Measurements from ENCODE around the gene CDCA4. TPM values are rescaled to one million over a fixed set of nuclear protein-coding genes. Genes with fewer than 3 reads are reported as not detected.

The CDCA4 gene
- total RNA-seq, 2 experiments from 2014 or later, result 17.7 to 18.8 TPM

- ATAC-seq (ENCODE audit: poor library complexity), result no peak
- ChIA-PET CTCF (no interaction called here), POLR2A (no interaction called here)
- intact Hi-C loops (cut with DNase I, micrococcal nuclease), result loop anchor here in 1 of 2 experiments (5.0 kb wide), 1 partner anchor 423 kb away; the partner anchor contains the start of gene TEDC1
- H3K4me1 Mint-ChIP-seq (ENCODE audit: low read depth), result peaks cover 59% of the 10 kb centered on the region
- H3K36me3 Mint-ChIP-seq (ENCODE audit: low read depth), result peaks cover 12% of the 10 kb centered on the region
- no peaks in the 10 kb centered on the region for H3K27me3 ChIP-seq (ENCODE audit: control insufficient read depth in 1 of 2, insufficient read depth in 2 of 2, low read length in 2 of 2)
- no peaks in the 10 kb centered on the region for H3K36me3 ChIP-seq (ENCODE audit: insufficient read depth, low read length)
- no peaks in the 10 kb centered on the region for H3K27me3 Mint-ChIP-seq
- peak overlapping the region; percentile 74 for H3K4me3 Mint-ChIP-seq
- H3K4me3 ChIP-seq (ENCODE audit: low read length), result no peak overlapping the region
- peaks cover 73% of the 10 kb centered on the region for H3K4me1 ChIP-seq (ENCODE audit: insufficient read depth, low read length)
- H3K9me3 ChIP-seq (ENCODE audit: control insufficient read depth in 1 of 2, insufficient read depth in 1 of 2, low read length in 2 of 2), result no peaks in the 10 kb centered on the region
- H3K27ac Mint-ChIP-seq, result peak overlapping the region; percentile 91
- TF ChIP-seq CTCF (IDR thresholded peaks at IDR 0.05), result no peak
- H3K9me3 Mint-ChIP-seq, result no peaks in the 10 kb centered on the region
- no peak overlapping the region for H3K27ac ChIP-seq (ENCODE audit: low read depth in 1 of 2, low read length in 2 of 2)
- peak in 1 of 14 experiments; percentile 23 for DNase-seq
Measured at GRCh38 chr14:105068818-105069217, 47.9 kb upstream of the CDCA4 start.

- no peaks in the 10 kb centered on the region for H3K27me3 ChIP-seq (ENCODE audit: control insufficient read depth in 1 of 2, insufficient read depth in 2 of 2, low read length in 2 of 2)
- no peak overlapping the region for H3K4me3 ChIP-seq (ENCODE audit: low read length)
- no peaks in the 10 kb centered on the region for H3K36me3 ChIP-seq (ENCODE audit: insufficient read depth, low read length)
- Mint-ChIP-seq H3K4me3 (no peak overlapping the region), H3K9me3 (no peaks in the 10 kb centered on the region), H3K27ac (peak overlapping the region; percentile 91), H3K4me1 (ENCODE audit: low read depth) (peaks cover 62% of the 10 kb centered on the region), H3K27me3 (no peaks in the 10 kb centered on the region), H3K36me3 (ENCODE audit: low read depth) (peaks cover 12% of the 10 kb centered on the region)
- no peaks in the 10 kb centered on the region for H3K9me3 ChIP-seq (ENCODE audit: control insufficient read depth in 1 of 2, insufficient read depth in 1 of 2, low read length in 2 of 2)
- peak in 1 of 14 experiments; percentile 29 for DNase-seq
- ChIA-PET POLR2A (interaction anchor here (0.8 to 4.1 kb wide), 3 partner anchors 19 to 233 kb away, joined by 3 to 40 read pairs (median 3); partner anchors contain the start of gene BRF1), CTCF (interaction anchor here (1.4 to 6.9 kb wide), 2 partner anchors 19 to 22 kb away, joined by 5 to 49 read pairs; no protein-coding TSS in a partner anchor)
- intact Hi-C loops (cut with DNase I, micrococcal nuclease), result loop anchor here in 1 of 2 experiments (5.0 kb wide), 1 partner anchor 424 kb away; the partner anchor contains the start of gene TEDC1
- H3K27ac ChIP-seq (ENCODE audit: low read depth in 1 of 2, low read length in 2 of 2), result peak overlapping the region; percentile 94 to 95
- peaks cover 78% of the 10 kb centered on the region for H3K4me1 ChIP-seq (ENCODE audit: insufficient read depth, low read length)
- TF ChIP-seq CTCF (IDR thresholded peaks at IDR 0.05), result no peak
- no peak for ATAC-seq (ENCODE audit: poor library complexity)
Measured at GRCh38 chr14:105067969-105068301, 47.1 kb upstream of the CDCA4 start.

DNA sequence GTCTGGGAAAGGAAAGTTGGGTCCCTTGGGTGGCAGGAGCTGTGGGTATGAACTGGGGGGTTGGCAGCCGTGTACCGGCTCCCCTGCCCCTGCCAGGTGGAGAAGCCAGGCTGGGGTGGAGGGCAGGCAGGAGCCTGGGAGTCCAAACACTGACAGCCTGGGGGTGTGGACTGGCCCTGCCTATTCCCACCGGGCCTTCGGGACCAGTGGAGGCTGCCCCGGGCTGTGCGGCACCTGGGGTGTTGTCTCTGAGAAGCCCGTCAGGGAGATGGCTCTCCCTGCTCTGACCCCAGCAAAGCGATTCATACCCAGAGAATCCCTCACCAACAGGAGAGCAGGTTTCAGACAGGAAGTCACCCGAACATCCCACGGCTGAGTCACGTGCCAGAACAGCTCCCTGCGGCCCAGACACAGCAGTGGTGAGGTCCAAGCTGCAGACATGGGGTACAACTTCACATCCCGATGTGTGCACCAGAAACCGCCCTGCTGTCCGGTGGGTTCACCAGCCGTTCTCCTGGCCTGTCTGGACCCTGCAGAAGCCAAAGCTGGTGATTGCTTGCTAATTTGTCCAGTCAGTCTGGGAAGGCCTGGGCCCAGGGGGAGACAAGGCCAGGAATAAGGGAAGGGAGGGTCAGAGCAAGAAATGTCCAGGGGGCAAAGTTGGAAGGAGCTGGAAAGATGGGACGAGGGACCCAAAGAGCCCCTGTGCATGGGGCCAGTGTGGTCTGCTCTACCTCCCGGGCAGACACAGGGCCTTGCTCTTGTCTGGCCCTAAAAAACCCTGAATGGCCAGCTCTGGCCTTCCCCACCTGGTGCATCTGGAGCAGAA, 46.5 kb upstream of the CDCA4 start:
- Mint-ChIP-seq H3K4me3 (peak overlapping the region; percentile 68), H3K9me3 (no peaks in the 10 kb centered on the region), H3K27me3 (no peaks in the 10 kb centered on the region), H3K27ac (peak overlapping the region; percentile 91), H3K4me1 (ENCODE audit: low read depth) (peaks cover 68% of the 10 kb centered on the region), H3K36me3 (ENCODE audit: low read depth) (peaks cover 12% of the 10 kb centered on the region)
- ATAC-seq (ENCODE audit: poor library complexity) (no peak), DNase-seq (peak in 11 of 14 experiments; percentile 43 to 80 (median 63))
- TF ChIP-seq CTCF (IDR thresholded peaks at IDR 0.05), result no peak
- CTCF ChIA-PET, result interaction anchor here (1.4 to 6.9 kb wide), 2 partner anchors 20 to 23 kb away, joined by 5 to 49 read pairs; no protein-coding TSS in a partner anchor
- Histone ChIP-seq H3K9me3 (ENCODE audit: control insufficient read depth in 1 of 2, insufficient read depth in 1 of 2, low read length in 2 of 2) (no peaks in the 10 kb centered on the region), H3K27ac (ENCODE audit: low read depth in 1 of 2, low read length in 2 of 2) (peak overlapping the region; percentile 94 to 95), H3K4me1 (ENCODE audit: insufficient read depth, low read length) (peaks cover 84% of the 10 kb centered on the region), H3K27me3 (ENCODE audit: control insufficient read depth in 1 of 2, insufficient read depth in 2 of 2, low read length in 2 of 2) (no peaks in the 10 kb centered on the region), H3K4me3 (ENCODE audit: low read length) (no peak overlapping the region), H3K36me3 (ENCODE audit: insufficient read depth, low read length) (no peaks in the 10 kb centered on the region)
- intact Hi-C loops (cut with DNase I, micrococcal nuclease), result loop anchor here in 1 of 2 experiments (5.0 kb wide), 1 partner anchor 425 kb away; the partner anchor contains the start of gene TEDC1
- POLR2A ChIA-PET, result interaction anchor here (0.8 to 7.3 kb wide), 5 partner anchors 8 to 234 kb away, joined by 3 to 62 read pairs (median 23); partner anchors contain the start of genes BRF1 and CDCA4
